ENCODE measurements around the gene MPO. TPM values are rescaled to one million over a fixed set of nuclear protein-coding genes. Genes with fewer than 3 reads are reported as not detected.
A peak's percentile ranks its signal among the peaks of the same experiment; 100 is the strongest.

The MPO gene
- total and polyA plus RNA-seq, 9 of the 15 experiments (the other 6 are each of a cell fraction or from before 2014, with no cell fraction given) = 0.04 to 0.47 (median 0.39) TPM; not detected in 6

- Histone ChIP-seq H2AFZ (ENCODE audit: low read depth, low read length) (no peak overlapping the region), H3K27ac (ENCODE audit: extremely low read depth, low read depth, low read length) (no peak overlapping the region), H3K9me3 (replicated peaks; ENCODE audit: control insufficient read depth, insufficient read depth, low read depth, low read length) (no peaks in the 10 kb centered on the region), H3K9me1 (ENCODE audit: control insufficient read depth, insufficient read depth, low read length) (no peaks in the 10 kb centered on the region), H3K4me3 (no peak overlapping the region), H3K4me2 (ENCODE audit: insufficient read depth, low read length) (no peak overlapping the region), H4K20me1 (replicated peaks; ENCODE audit: control insufficient read depth, insufficient read depth, low read length) (no peaks in the 10 kb centered on the region), H3K27me3 (ENCODE audit: control insufficient read depth in 2 of 2, insufficient read depth in 2 of 2, low read length in 2 of 2) (no peaks in the 10 kb centered on the region), H3K9ac (ENCODE audit: insufficient read depth in 1 of 2, low read depth in 2 of 2, low read length in 2 of 2) (no peak overlapping the region), H3K79me2 (ENCODE audit: control insufficient read depth, insufficient read depth, low read length) (no peaks in the 10 kb centered on the region), H3K4me1 (replicated peaks in 1 of 2; ENCODE audit: control insufficient read depth in 2 of 2, insufficient read depth in 2 of 2, low read length in 2 of 2) (peaks cover 0 to 27% of the 10 kb centered on the region in 2 experiments; a peak in 1 of 5 replicates), H3K36me3 (ENCODE audit: control insufficient read depth, insufficient read depth, low read length) (no peaks in the 10 kb centered on the region)
- DNase-seq (ENCODE audit: extremely low read depth in 1 of 4, low spot score in 3 of 4) = no peak
- ChIA-PET POLR2A (interaction anchor here (0.6 to 2.9 kb wide), 4 partner anchors 11 to 27 kb away, joined by 3 to 8 read pairs (median 4); no protein-coding TSS in a partner anchor), CTCF (ENCODE audit: low intra/inter-chr PET ratio) (no interaction called here)
- in situ Hi-C loops (cut with MboI) (loop anchor here (5.0 kb wide), 1 partner anchor 137 kb away; no protein-coding TSS in a partner anchor), intact Hi-C loops (cut with micrococcal nuclease) (no loop called here)
- WGBS (ENCODE audit: insufficient coverage, low coverage, missing lambda C conversion rate) = 59% methylated on average over 20 of the region's 23 CpGs
- TF ChIP-seq POU5F1 (IDR thresholded peaks at IDR 0.05; ENCODE audit: borderline replicate concordance, low read depth, low read length, partially characterized antibody) = no peak
- no peak for TF ChIP-seq LARP7 (IDR thresholded peaks at IDR 0.05)
- TF ChIP-seq HDAC3 (IDR thresholded peaks at IDR 0.05; ENCODE audit: borderline replicate concordance, partially characterized antibody) = no peak
- 0 out of 2 replicates have a peak, but pooled peaks have one; percentile 51 for TF ChIP-seq RBM14 (IDR thresholded peaks at IDR 0.05; ENCODE audit: borderline replicate concordance, insufficient read depth, low read depth, low read length)
- no peak for TF ChIP-seq ZNF253 (CRISPR knock-in tag; conservative IDR thresholded peaks at IDR 0.05)
- ATAC-seq = no peak
- BruUV-seq (replicated peaks) = no TSS peak
- no peak for FAIRE-seq
Measured at GRCh38 chr17:58310511-58311428, 30.0 kb upstream of the MPO start.
